ENCODE results near the gene XKRX.

Gene XKRX

DNA sequence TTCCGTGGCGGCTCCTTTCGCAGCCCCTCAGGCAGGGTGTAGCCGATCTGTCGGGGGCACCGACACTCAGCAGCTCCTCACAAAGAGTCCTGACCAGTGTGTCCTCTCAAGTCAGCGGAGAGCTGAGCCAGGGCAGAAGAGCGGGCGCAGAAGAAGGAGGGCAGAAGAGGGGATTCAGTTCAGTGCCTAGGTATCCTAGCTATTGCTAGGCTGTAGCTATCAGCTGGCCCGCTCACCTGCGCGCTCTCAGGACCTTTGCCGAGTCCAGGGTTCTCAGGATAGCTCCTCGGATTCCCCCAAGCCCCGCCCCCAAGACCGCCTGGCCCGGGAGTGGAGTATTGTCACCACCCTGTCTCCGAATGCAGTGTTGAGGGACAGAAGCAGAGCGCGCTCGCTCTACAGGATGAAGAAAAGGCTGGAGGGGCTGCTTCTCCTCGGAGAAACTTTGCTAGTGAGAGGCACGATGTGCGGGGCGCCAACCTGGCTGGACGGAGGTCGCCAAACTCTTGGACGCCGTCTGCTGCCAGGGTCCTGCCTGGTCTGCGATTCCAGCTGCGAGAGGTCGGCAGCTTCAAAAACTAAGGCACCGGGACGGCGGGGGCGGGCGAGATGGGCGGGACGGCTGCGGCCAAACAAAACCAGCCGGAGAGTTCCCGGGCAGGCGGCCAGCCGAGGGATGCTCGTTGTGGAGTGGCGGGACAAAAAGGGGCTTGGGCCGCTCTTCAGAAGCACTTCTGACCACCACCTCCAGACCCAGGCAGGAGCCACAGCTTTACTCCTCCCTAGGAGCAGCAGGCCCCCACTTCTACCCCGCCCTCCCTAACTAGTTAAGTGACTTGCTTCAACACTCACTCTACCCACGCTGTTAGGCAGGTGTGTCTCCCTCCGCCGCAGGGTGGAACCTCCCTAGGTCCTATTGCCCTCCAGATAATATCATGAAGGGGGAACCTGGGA lies at the start of gene XKRX:
TSS of gene XKRX (minus strand) at position 258 of the 954 bp plus-strand sequence. CDS start 613 bp downstream, outside the sequence.
- DNase-seq: peak; percentile 14

DNA sequence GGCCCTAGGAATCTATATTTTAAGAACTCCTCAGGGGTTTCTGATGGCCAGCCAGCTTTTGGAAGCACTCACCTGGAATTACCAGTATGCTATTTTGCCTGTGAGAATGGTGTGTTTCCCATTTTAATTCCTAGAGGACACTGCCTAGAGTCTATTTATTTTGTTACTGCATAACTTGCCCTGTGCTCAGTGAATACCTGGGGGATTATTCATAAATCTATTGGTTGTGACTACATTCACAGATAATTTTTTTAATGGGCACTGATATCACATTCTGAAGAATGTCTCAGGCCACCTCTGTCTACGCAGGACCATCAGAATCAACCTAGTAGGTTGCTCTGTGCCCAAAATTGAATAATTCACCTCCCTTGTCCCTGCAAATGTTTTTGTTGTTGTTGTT lies 47.5 kb upstream of the XKRX start:
- DNase-seq: no peak

GRCh38 chrX:100975212-100975611 lies 46.5 kb upstream of the XKRX start:
- no peak for DNase-seq

DNA sequence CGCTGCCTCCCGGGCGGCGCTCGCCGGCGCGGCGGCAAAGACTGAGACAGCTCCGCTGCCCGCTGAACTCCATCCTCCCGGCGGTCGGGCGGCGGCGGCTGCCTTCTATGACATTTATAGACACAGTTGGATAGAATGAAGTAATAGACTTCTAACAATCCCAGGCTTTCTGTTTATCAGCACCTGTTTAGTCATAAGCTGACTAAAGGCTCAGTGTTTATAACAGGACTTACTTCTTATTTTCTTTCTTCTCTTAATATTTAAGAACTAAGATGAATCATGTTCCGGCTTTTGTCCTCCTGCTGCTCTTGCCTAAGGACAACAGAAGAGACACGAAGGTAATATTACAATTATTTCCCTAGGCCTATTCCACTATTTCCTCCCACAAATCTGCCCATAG lies 44.7 kb upstream of the XKRX start:
- no peak for DNase-seq

DNA sequence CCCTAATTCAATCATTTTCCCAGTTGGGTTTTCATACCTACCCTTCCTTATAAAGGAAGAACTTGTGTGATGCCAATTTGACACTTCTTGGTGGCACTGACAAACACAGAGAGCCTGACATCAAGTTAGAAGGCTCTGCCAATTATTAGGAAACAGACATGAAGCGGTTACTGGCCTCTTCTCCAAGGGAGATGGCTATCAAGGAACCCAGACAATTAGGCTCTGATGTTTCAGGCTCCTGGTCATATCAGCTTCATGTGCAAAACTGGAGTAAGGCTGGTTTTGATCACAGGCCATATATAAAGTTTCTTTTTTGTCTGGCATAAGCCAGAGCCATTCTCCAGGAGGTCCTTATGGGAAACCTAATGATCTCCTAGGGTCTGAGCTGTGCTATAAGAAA lies 41.2 kb upstream of the XKRX start:
- DNase-seq: no peak

- no peak for DNase-seq
Observed at GRCh38 chrX:100969408-100969807, 40.7 kb upstream of the XKRX start, which contains the start of gene ARL13A. Gene ARL13A, plus strand, starts transcription at chrX:100969708. Its CDS starts 3,982 bp downstream, at chrX:100973690.

DNA sequence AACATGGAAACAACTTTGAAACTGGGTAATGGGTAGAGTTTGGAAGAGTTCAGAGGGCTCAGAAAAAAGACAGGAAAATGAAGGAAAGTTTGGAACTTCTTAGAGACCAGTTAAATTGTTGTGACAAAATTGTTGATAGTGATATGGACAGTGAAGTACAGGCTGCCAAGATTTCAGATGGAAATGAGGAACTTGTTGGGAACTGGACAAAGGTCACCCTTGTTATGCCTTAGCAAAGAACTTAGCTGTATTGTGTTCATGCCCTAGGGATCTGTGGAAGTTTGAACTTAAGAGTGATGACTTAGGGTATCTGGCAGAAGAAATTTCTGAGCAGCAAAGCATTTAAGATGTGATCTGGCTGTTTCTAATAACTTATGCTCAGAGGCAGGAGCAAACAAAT lies 35.6 kb upstream of the XKRX start:
- DNase-seq: no peak

DNA sequence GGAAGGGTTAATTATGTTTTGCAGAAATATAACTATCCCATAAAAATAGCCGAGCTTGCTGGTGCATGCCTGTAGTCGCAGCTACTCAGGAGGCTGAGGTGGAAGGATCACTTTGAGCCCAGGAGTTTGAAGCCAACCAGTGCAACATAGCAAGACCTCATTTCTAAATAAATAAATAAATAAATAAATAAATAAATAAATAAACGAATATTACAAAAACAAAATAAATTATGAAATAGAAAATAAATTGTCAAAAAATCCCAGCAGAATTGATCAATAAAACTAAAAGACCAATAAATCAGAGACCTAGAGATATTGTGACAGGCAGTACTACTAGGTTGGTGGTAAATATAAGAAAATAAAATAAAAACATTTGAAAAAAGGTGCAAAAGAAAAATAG lies 34.1 kb upstream of the XKRX start:
- DNase-seq: no peak

DNA sequence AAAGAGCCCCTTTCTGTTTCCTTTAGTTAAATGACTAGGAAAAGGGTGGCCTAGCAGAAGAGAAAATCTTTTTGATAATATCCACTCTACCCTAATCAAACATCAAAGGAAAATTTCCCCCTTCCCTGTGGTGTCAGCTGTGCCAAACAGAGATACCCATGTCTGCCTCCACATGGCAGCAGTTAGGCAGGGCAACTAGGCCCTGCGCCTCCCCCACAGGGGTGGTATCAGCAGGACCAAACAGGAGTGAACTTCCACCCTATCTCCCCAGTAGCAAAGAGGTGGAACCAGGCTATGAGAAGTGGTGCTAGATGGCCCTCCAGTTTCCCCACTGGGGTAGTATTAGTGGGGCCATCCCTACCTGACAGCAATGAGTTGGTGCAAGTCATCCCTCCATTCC lies 19.8 kb upstream of the XKRX start:
- DNase-seq: no peak

- DNase-seq: no peak
Observed at GRCh38 chrX:100946299-100946927, 17.7 kb upstream of the XKRX start.

DNA sequence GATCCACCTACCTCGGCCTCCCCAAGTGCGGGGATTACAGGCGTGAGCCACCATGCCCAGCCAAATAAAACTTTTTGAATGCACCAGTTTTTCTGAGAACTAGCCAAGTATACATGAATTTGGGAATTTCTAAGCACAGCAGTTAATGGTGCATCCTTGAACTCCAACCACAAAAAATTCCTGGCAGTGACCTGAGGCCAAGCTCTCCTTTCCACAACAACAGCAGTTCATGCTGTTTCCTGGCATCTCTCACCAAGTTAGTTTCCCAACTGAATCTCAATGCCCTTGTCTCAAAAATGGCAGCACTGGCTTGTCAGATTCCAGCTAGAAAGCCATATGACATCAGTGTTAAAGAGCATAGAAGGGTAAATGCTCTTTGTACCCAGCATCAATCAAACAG lies 15.9 kb upstream of the XKRX start:
- no peak for DNase-seq

DNA sequence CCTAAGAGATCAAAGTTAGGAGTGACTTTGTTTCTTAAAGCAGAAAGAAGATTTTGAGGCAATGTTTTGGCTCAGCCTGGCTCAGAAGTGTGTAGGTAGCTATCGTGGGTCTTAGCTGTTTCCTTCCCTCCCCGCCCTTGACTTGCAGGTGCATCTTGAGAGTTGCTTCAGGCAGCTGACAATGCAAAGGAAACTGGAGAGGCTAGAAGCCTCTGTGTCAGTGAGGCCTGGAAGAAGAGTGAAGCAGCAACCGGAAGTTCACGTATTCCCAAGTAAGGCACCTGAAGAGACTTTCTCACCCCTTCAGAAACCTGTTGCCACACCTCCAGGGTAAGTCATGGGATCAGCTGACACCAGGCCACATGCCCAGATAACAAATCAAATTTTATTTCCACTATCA lies 10.6 kb upstream of the XKRX start:
- no peak for DNase-seq

DNA sequence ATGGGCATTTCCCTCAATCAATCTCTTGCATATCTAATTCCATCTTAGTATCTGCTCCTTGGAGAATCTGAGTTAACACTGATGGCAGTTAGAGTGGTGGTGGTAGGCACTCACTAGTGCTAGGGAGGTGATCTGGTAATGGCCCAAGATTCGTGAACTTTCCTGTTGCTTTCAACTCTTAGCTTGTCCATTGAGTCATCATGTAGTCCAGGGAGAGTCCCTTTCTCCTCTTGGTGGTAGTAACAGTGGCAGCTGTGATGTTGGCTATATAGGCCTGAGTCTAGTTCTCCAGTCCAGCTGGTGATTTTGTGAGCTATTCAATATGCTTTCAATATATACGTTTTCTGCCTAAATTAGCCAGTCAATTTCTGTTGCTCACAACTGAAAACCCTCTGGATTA lies 7.0 kb upstream of the XKRX start:
- DNase-seq: no peak

- DNase-seq: no peak
Observed at GRCh38 chrX:100931925-100932285, 3.2 kb upstream of the XKRX start.

DNA sequence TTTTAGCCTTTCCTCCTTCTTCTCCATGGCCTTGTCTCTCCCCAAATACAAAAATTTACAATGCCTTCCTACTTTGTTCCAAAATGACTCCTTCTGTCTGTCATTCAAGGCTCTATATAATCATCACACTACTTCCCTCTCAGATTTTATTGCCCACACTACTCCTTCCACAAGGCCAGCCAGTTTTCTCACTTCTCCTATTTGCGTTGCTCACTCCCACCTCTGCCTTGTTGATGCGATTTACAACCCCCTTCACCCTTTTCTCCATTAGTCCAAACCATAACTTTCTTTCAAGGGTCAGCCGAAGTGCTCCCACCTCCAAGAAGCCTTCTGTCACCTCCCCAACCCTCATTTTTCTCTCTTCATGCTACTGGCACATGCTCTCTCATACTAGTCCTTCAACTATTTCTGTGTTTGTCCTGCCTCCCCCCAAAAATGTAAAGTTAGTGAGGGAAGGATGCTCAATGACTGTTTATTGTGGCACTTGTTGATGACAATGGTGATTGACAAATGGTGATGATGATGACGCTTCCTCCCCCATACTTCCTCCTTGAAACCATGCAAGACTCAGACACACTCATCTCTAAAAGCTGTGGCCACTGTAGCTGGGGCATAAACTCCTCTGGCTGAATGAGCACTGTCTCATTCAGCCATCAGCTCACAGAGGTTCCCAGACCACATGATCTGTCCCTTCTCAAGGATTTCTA lies 2.7 kb upstream of the XKRX start:
- DNase-seq: no peak

GRCh38 chrX:100926453-100926852 lies 2.3 kb downstream of the XKRX start:
- DNase-seq: no peak

GRCh38 chrX:100924375-100924774 lies 4.3 kb downstream of the XKRX start:
- no peak for DNase-seq

DNA sequence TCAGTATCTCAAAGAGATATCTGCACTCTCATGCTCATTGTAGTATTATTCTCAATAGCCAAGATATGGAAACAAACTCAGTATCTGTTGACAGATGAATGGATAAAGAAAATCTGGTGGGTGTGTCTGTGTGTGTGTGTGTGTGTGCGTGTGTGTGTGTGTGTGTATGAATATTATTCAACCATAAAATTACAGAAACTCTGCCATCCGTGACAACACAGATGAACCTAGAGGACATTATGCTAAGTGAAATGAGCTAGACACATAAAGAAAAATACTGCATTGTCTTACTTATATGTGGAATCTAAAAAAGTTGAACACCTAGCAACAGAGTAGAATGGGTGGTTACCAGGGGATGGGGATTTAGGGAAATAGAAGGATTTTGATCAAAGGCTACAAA lies 13.2 kb downstream of the XKRX start:
- no peak for DNase-seq

DNA sequence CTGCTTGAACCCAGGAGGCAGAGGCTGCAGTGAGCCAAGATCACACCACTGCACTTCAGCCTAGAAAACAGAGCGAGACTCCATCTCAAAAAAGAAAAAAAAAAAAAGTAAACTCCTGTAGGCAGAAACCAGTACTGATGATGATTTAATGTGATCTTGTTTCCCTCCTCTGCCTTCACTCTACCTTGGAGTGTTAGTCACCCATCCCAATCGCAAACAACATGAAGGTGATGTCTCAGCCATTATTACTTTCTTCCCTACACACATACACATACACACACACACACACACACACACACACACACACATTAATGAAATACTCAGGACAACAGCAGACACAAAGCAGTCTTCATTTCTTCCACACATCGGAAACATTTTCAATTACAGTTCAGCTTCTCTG lies 15.6 kb downstream of the XKRX start:
- no peak for DNase-seq

DNA sequence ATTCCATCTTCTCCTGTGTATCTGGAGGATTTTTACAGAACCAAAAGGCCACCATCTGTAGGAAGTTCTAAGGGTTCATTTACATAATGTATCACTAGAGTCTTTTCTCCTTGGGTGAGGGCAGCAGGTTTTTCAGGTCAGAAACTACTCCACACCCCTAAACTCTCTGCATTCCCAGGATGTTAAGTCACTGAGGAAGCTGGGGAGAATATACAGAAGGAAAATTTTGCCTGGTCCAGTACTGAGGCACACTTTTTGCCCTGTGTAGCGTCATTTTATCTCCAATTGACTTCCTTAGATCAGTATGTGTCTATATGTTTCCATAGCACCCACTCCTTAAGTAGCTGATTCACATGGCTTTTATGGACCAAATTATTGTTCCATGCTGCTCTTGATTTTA lies 17.0 kb downstream of the XKRX start:
- DNase-seq: no peak

- no peak for DNase-seq
Observed at GRCh38 chrX:100905620-100906019, 23.1 kb downstream of the XKRX start.

DNA sequence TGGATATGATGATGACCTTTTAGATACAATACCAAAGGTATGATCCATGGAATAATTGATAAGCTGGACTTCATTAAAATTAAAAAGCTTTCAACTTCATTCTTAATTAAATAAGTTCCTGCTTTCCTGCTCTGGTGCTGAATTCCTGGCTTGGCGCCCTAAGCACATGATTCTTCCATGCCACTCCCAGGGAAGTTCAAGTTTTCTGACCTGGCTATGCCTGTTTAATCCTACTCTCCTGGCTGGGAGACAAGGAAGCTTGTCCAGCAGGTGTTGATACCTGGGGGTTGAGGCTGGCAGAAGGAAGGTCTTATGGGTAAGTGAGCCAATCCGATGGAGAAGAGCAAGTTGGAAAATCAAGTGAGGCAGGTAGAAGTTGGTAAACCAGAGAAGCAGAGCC lies 24.3 kb downstream of the XKRX start:
- DNase-seq: no peak

GRCh38 chrX:100895365-100896075 lies 33.2 kb downstream of the XKRX start:
- DNase-seq: peak; percentile 3
